DND-41 (cell line): ENCODE results near the gene HDGF.

Source experiments
- ATAC-seq: fragments of 200-7000 bp; cut with Tn5 transposase; 3 replicates; pipeline ENCODE4 v1.9.1; 2021; ENCODE audit warnings: low read depth; ENCODE audit not compliant: insufficient read depth
- DNase-seq: peaks from one replicate; pipeline ENCODE4 v3.0.0-alpha.2; 2020
- H2AFZ ChIP-seq: 2 replicates; pipeline ENCODE4 v1.6.0; 2012; ENCODE audit warnings: low read depth, low read length
- H3K27ac ChIP-seq: 2 replicates; pipeline ENCODE4 v1.5.1; 2012; ENCODE audit warnings: low read length, inconsistent platforms
- H3K27me3 ChIP-seq: fragments of 200-600 bp; sonication (generic); 2 replicates; pipeline ENCODE4 v1.6.0; 2012; ENCODE audit warnings: low read length, mild to moderate bottlenecking, inconsistent platforms; ENCODE audit not compliant: insufficient read depth, poor library complexity
- H3K36me3 ChIP-seq: 2 replicates; pipeline ENCODE4 v1.5.1; 2012; ENCODE audit warnings: low read length, inconsistent platforms; ENCODE audit not compliant: insufficient read depth
- H3K4me1 ChIP-seq: 2 replicates; pipeline ENCODE4 v1.5.1; 2012; ENCODE audit warnings: mild to moderate bottlenecking, low read length; ENCODE audit not compliant: insufficient read depth
- H3K4me2 ChIP-seq: 2 replicates; pipeline ENCODE4 v1.6.0; 2012; ENCODE audit warnings: mild to moderate bottlenecking, moderate library complexity, low read length, inconsistent platforms; ENCODE audit not compliant: insufficient read depth
- H3K4me3 ChIP-seq, 2 experiments: fragments of 200-600 bp in 1 of 2; shearing (Covaris generic) in 1 of 2; 2 replicates each; pipeline ENCODE4 v1.5.1; 2012 to 2016; ENCODE audit warnings: inconsistent platforms in 2 of 2, low read length in 2 of 2, mild to moderate bottlenecking in 2 of 2, low read depth in 1 of 2, moderate library complexity in 1 of 2
- H3K79me2 ChIP-seq: 2 replicates; pipeline ENCODE4 v1.6.0; 2012; ENCODE audit warnings: low read length, inconsistent platforms; ENCODE audit not compliant: insufficient read depth
- H3K9ac ChIP-seq: 2 replicates; pipeline ENCODE4 v1.6.0; 2012; ENCODE audit warnings: low read depth, mild to moderate bottlenecking, inconsistent platforms, low read length, moderate library complexity
- H3K9me3 ChIP-seq: 2 replicates; pipeline ENCODE4 v1.5.1; 2012; ENCODE audit warnings: low read length, moderate library complexity, mild to moderate bottlenecking, inconsistent platforms; ENCODE audit not compliant: insufficient read depth, severe bottlenecking
- H4K20me1 ChIP-seq: 2 replicates; pipeline ENCODE4 v1.6.0; 2012; ENCODE audit warnings: low read length; ENCODE audit not compliant: insufficient read depth
- CTCF ChIP-seq: IDR thresholded peaks from 2 replicates; pipeline ENCODE4 v1.5.1; 2012; ENCODE audit warnings: borderline replicate concordance, low read length, moderate library complexity, mild to moderate bottlenecking; ENCODE audit not compliant: poor library complexity, severe bottlenecking; ENCODE audit errors: extremely low read depth
- EZH2 ChIP-seq: IDR thresholded peaks from 3 replicates; pipeline ENCODE4 v1.6.1; 2012; ENCODE audit warnings: borderline replicate concordance, low read depth, mild to moderate bottlenecking, moderate library complexity, low read length, inconsistent platforms; ENCODE audit not compliant: severe bottlenecking

HDGF gene

DNA sequence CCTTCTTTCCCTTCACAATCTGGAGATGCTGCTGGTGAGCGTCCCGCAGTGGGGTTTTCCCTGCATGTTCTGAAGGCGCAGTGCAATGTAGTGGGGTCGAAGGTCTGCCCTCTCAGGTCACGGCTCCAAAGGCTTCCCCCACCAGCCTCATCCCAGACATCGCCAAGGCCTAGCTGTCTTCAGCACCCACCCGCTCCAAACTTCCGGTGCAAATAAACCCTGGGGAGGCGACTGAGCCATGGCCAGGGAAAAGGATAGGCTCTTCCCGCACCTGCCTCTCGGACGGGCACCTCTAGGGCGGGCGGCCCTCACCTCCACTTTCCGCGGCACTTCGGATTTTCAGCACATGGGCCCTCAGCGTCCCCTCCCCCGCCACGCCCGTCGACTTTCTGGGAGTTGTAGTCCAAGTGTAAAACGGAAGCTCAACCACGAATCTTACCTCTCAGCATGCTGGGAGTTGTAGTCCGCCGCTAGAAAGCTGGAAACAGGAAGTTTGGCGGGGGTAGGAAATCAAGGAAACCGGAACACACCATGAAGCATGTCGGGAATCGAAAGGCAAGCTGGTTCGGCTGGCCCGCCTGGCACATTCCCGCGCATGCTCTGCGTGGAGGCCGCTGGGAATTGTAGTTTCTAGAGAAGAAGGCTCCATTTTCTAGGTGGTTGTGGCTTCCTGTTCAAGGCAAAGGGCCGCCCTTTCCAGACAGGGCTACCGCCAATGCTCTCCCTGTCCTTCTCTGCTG is 10.6 kb downstream of the HDGF start, which contains the start of gene MRPL24:
MRPL24 (minus strand) TSS at position 348 of the 740 bp plus-strand sequence. CDS start 2,384 bp downstream, outside the sequence.
- DNase-seq (peak; percentile 99), ATAC-seq (peak; percentile 89)
- Histone ChIP-seq H3K9ac (peak within 1 kb of the TSS; percentile 66), H3K27me3 (no peaks in the 10 kb centered on the region), H3K4me2 (peak within 1 kb of the TSS; percentile 72), H3K36me3 (peaks cover 72% of the 10 kb centered on the region), H3K4me1 (peaks cover 37% of the 10 kb centered on the region), H4K20me1 (peaks cover 13% of the 10 kb centered on the region), H3K79me2 (peaks cover 42% of the 10 kb centered on the region), H3K4me3 (peak within 1 kb of the TSS; percentile 70 to 72), H2AFZ (peak within 1 kb of the TSS; percentile 75), H3K27ac (peak within 1 kb of the TSS; percentile 79), H3K9me3 (no peaks in the 10 kb centered on the region)
- TF ChIP-seq CTCF (no peak), EZH2 (no peak)

DNA sequence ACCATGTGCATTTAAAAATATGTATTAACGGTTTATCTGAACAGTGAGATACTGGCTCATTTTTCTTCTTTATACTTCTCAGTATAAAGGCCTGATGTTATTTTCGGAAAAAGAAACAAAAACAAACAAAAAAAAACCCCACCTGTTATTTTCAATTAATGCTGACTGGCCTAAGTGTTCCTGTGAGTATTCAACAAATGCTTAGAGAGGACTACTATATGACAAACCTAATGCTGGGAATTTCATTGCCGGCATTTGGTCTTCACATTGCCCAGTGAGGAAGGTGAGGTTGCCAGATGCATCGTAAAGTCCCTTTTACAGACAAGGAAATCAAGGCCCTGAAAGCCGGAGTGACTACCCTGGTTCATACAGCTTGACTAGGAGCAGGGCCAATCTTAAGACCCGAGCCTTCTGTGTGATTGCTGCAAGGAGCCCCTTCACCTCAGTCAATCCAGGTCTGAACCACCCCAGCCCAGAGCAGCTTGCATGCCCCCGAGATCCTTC is 11.2 kb downstream of the HDGF start:
- peak overlapping the region; percentile 66 for H3K9ac ChIP-seq
- H3K27ac ChIP-seq = peak overlapping the region; percentile 73
- peaks cover 36% of the 10 kb centered on the region for H3K79me2 ChIP-seq
- ATAC-seq = peak; percentile 9; the same call in 2 of the 3 replicates
- TF ChIP-seq CTCF (no peak), EZH2 (no peak)
- H3K4me3 ChIP-seq = peak overlapping the region; percentile 70 to 72
- H4K20me1 ChIP-seq = peaks cover 7% of the 10 kb centered on the region; the same call in 1 of the 2 replicates
- no peaks in the 10 kb centered on the region for H3K9me3 ChIP-seq
- DNase-seq = no peak
- H3K27me3 ChIP-seq = no peaks in the 10 kb centered on the region
- peak overlapping the region; percentile 75 for H2AFZ ChIP-seq
- H3K4me1 ChIP-seq = peaks cover 32% of the 10 kb centered on the region
- peak overlapping the region; percentile 72 for H3K4me2 ChIP-seq
- peaks cover 69% of the 10 kb centered on the region for H3K36me3 ChIP-seq

DNA sequence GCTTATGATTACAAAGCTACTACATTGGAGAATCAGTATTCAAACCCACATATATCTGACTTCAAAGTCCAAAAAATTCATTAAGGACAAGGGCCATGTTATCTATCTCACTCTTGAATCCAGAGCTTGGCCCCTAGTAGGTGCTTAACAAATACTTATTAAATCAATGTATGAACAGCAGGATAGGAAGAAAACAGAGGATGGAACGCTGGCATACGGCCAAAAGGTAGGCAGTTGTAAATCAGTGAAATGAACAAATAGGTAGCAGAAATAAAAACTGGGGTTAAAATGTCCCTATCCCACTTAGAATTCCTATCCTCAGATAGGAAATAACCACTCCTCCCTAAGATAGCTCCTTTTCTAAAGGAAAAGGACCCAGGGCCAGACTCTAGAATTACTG is 12.6 kb downstream of the HDGF start:
- H3K9me3 ChIP-seq = no peaks in the 10 kb centered on the region

More for the DNA sequence above, 12.6 kb downstream of the HDGF start:
- H4K20me1 ChIP-seq = no peaks in the 10 kb centered on the region
- H3K79me2 ChIP-seq = peaks cover 24% of the 10 kb centered on the region
- ATAC-seq (no peak), DNase-seq (no peak)
- peaks cover 60% of the 10 kb centered on the region for H3K36me3 ChIP-seq
- H3K27me3 ChIP-seq = no peaks in the 10 kb centered on the region
- no peak overlapping the region for H2AFZ ChIP-seq
- no peak overlapping the region for H3K4me3 ChIP-seq
- H3K9ac ChIP-seq = no peak overlapping the region
- H3K4me2 ChIP-seq = no peak overlapping the region
- H3K4me1 ChIP-seq = peaks cover 25% of the 10 kb centered on the region
- H3K27ac ChIP-seq = no peak overlapping the region
- TF ChIP-seq EZH2 (no peak), CTCF (no peak)
